Thyroid gland (tissue), 4 donors: ENCODE results near the gene KRTAP10-5. TPM values are rescaled to one million over a fixed set of nuclear protein-coding genes. Genes with fewer than 3 reads are reported as not detected.
A peak's percentile ranks its signal among the peaks of the same experiment; 100 is the strongest.

ENCODE experiments used
- DNase-seq, 2 donors: peaks; one replicate each; pipeline ENCODE4 v3.0.0-alpha.2; 2019
- H3K27ac ChIP-seq, 3 donors: fragments of 200-600 bp; sonication (generic); 1 replicate in 2 of 3; 2 replicates in 1 of 3; pipeline ENCODE4 v1.5.1; 2016 to 2019; ENCODE audit warnings: mild to moderate bottlenecking in 1 of 3, moderate library complexity in 1 of 3
- H3K27me3 ChIP-seq: fragments of 200-600 bp; sonication (generic); one replicate; pipeline ENCODE4 v1.5.1; 2019
- H3K36me3 ChIP-seq, 2 donors: fragments of 200-600 bp; sonication (generic); one replicate each; pipeline ENCODE4 v1.5.1; 2016 to 2019
- H3K4me1 ChIP-seq, 2 donors: fragments of 200-600 bp; sonication (generic); one replicate each; pipeline ENCODE4 v1.5.1; 2017 to 2019
- H3K4me3 ChIP-seq, 3 donors: fragments of 200-600 bp; sonication (generic); replicated peaks in 1 of 3; 1 replicate in 2 of 3; 2 replicates in 1 of 3; pipeline ENCODE4 v1.5.1; 2016; ENCODE audit warnings: mild to moderate bottlenecking in 1 of 3
- H3K9me3 ChIP-seq: fragments of 200-600 bp; sonication (generic); one replicate; pipeline ENCODE4 v1.5.1; 2017
- CTCF ChIP-seq, 6 experiments: fragments of 200-600 bp in 3 of 6; fragments of 450-650 bp in 3 of 6; sonication (generic) in 3 of 6; IDR thresholded peaks; one replicate each; pipeline ENCODE4 v1.5.1; 2016 to 2019; ENCODE audit warnings: antibody characterized with exemption in 6 of 6, mild to moderate bottlenecking in 2 of 6, inconsistent platforms in 1 of 6, moderate library complexity in 1 of 6
- POLR2A ChIP-seq, 2 donors: fragments of 450-650 bp; IDR thresholded peaks; one replicate each; pipeline ENCODE4 v1.6.1; 2017; ENCODE audit warnings: antibody characterized with exemption in 2 of 2, mild to moderate bottlenecking in 2 of 2, moderate library complexity in 1 of 2
- WGBS, 2 donors: methylation state at CpG; one replicate each; pipeline ENCODE4 v1.1.5; 2017; 5-methylcytosine and 5-hydroxymethylcytosine counted together
- intact Hi-C: fragments of 100-400 bp; cut with DNase I; formaldehyde crosslinking; loops from one replicate; pipeline ENCODE4 v1.15.1; 2023
- total RNA-seq, 4 donors: library from RNA; depleted of rRNA; stranded (reverse); fragments of >200 nt; gene quantifications; one replicate each; pipeline ENCODE4 v1.2.3, GENCODE V29; 2016

KRTAP10-5 gene
- total RNA-seq, 4 donors from 2014 or later: 0.78 TPM; not detected in 3

GRCh38 chr21:44625756-44626155 is 45.4 kb upstream of the KRTAP10-5 start:
- no peak for DNase-seq
- intact Hi-C loops: no loop called here
- H3K4me3 ChIP-seq: no peak overlapping the region
- TF ChIP-seq POLR2A (IDR thresholded peaks at IDR 0.05) (no peak), CTCF (IDR thresholded peaks at IDR 0.05) (no peak)
- 90% methylated on average over 6 to 7 of the region's 7 CpGs for WGBS, 2 donors
- H3K9me3 ChIP-seq: no peaks in the 10 kb centered on the region
- no peaks in the 10 kb centered on the region for H3K36me3 ChIP-seq
- H3K4me1 ChIP-seq: no peaks in the 10 kb centered on the region
- H3K27me3 ChIP-seq: no peaks in the 10 kb centered on the region
- no peak overlapping the region for H3K27ac ChIP-seq

- Histone ChIP-seq H3K4me3 (no peak overlapping the region), H3K27ac (no peak overlapping the region), H3K9me3 (no peaks in the 10 kb centered on the region), H3K36me3 (no peaks in the 10 kb centered on the region), H3K27me3 (no peaks in the 10 kb centered on the region), H3K4me1 (no peaks in the 10 kb centered on the region)
- intact Hi-C loops: no loop called here
- DNase-seq: no peak
- TF ChIP-seq CTCF (IDR thresholded peaks at IDR 0.05) (no peak), POLR2A (IDR thresholded peaks at IDR 0.05) (no peak)
Observed at GRCh38 chr21:44623575-44623974, 43.2 kb upstream of the KRTAP10-5 start.

- no peaks in the 10 kb centered on the region for H3K36me3 ChIP-seq
- no peak for TF ChIP-seq POLR2A (IDR thresholded peaks at IDR 0.05)
- no peak for TF ChIP-seq CTCF (IDR thresholded peaks at IDR 0.05)
- no peaks in the 10 kb centered on the region for H3K9me3 ChIP-seq
- DNase-seq: no peak
- intact Hi-C loops: no loop called here
- WGBS, 2 donors: 88 to 91% methylated on average over 6 of the region's 6 CpGs
- H3K27ac ChIP-seq: no peak overlapping the region
- no peak overlapping the region for H3K4me3 ChIP-seq
- H3K4me1 ChIP-seq: no peaks in the 10 kb centered on the region
- no peaks in the 10 kb centered on the region for H3K27me3 ChIP-seq
Observed at GRCh38 chr21:44619886-44620285, 39.5 kb upstream of the KRTAP10-5 start.

GRCh38 chr21:44618909-44619308 is 38.5 kb upstream of the KRTAP10-5 start:
- Histone ChIP-seq H3K27ac (no peak overlapping the region), H3K4me1 (no peaks in the 10 kb centered on the region), H3K9me3 (no peaks in the 10 kb centered on the region), H3K4me3 (no peak overlapping the region), H3K27me3 (no peaks in the 10 kb centered on the region), H3K36me3 (no peaks in the 10 kb centered on the region)
- WGBS, 2 donors: 72 to 76% methylated on average over 3 of the region's 3 CpGs
- no peak for DNase-seq
- intact Hi-C loops: no loop called here
- TF ChIP-seq POLR2A (IDR thresholded peaks at IDR 0.05) (no peak), CTCF (IDR thresholded peaks at IDR 0.05) (no peak)

- intact Hi-C loops: no loop called here
- no peaks in the 10 kb centered on the region for H3K27me3 ChIP-seq
- TF ChIP-seq CTCF (IDR thresholded peaks at IDR 0.05) (peak in 1 of 6 experiments; percentile 19), POLR2A (IDR thresholded peaks at IDR 0.05) (no peak)
- H3K4me1 ChIP-seq: no peaks in the 10 kb centered on the region
- H3K27ac ChIP-seq: no peak overlapping the region
- H3K4me3 ChIP-seq: no peak overlapping the region
- no peaks in the 10 kb centered on the region for H3K36me3 ChIP-seq
- DNase-seq: no peak
- 41 to 46% methylated on average over 4 of the region's 4 CpGs for WGBS, 2 donors
- H3K9me3 ChIP-seq: no peaks in the 10 kb centered on the region
Observed at GRCh38 chr21:44618504-44618903, 38.1 kb upstream of the KRTAP10-5 start.
